GM18505 (cell line): ENCODE measurements around the gene POU1F1.
A peak's percentile ranks its signal among the peaks of the same experiment; 100 is the strongest.
"Not testable (repeated sequence)": the region's sequence is repeated elsewhere in the genome, so short reads cannot be mapped to it uniquely, and the experiment has no call there.

ENCODE experiments used
- ATAC-seq: cut with Tn5 transposase; IDR thresholded peaks from one replicate; pipeline ENCODE4 v1.9.1; 2021; ENCODE audit not compliant: unreplicated experiment
- POLR2A ChIP-seq: IDR thresholded peaks from 4 replicates; pipeline ENCODE4 v1.6.1; 2011; ENCODE audit warnings: borderline replicate concordance; ENCODE audit not compliant: insufficient read depth, insufficient read length; ENCODE audit errors: extremely low read depth

Gene POU1F1

DNA sequence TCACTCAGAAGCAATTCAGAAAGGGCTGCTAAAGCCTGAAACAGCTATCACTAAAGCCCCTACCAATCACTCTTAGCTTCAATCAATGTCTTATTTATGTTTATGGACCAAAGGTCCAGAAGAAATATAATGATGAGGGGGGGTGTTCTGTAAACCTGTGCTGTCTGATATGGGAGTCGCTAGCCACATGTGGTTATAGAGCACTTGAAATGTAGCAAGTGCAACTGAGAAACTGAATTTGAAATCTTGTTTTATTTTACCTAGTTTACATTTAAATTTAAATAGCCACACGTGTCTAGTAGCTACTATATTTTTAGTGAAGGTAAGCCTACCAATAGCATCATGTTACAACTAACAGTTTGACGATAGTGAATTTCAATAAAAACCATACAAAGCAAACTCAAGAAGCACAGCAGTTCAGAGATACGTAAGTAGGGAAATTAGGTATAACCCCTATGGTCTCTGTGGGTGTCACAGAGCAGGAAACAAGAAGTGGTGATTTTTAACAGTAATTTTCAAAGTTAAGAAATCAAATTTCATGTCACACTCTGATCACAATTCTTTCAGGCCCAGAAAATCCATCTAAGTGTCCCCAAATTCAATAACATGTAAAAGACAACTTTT is 3.6 kb downstream of the POU1F1 start:
- ATAC-seq = peak; percentile 81

DNA sequence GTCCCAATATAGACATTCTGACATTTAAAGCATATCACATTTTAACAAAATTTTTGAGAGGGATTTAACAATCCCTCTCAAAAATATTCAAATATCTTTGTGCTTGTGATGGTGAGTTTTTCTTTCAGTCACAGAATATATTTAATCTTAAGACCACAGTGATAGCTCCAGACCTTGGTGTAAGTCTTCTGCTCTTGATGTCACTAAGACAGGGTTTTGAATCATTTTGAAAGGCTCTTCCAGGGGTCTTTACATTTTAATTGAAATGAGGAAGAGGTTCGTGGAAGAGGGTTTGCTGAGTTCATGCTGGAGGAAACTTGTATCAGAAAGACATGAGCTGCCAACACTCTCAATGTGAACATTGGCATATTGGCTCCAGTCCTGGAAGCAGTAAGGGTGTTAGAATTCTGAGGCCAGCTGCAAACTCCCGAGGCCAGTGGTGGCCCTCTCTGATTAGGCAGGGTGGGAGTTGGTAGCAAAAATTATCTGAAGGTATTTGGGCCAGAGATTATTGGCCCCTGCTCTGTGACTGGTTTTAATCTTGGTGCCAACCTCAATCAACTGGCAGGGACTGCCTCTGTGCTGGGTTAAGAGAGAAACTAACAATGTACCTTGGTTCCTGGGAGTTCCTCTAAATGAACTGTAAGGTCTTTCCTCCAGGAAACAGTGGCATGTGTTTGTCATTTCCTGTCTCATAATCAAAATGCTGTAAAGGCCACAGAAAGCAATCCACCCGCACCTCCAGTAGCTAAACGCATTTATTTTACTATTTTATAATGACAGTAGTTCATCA is 5.3 kb downstream of the POU1F1 start:
- TF ChIP-seq POLR2A = no peak
- ATAC-seq = no peak

More for the DNA sequence above, 3.6 kb downstream of the POU1F1 start:
- no peak for TF ChIP-seq POLR2A

DNA sequence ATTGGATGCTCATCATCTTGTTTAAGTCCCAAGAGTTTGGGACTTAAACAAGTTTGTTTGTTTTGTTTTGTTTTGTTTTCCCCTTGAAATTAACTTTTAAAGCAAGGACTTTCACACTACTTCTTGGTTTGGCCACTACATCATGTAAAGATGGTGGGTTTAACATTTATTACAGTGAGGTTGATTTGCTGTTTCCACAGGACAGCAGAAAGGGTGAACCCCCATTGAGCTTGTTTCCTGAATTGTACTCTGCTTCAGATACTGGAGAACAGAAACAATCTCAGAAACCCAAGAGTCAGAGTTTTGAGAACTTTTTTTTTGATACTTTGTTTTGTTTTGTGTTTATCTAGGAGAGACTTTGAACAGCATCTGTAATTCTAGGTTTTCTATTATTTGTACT is 6.7 kb downstream of the POU1F1 start:
- no peak for TF ChIP-seq POLR2A
- ATAC-seq = no peak

DNA sequence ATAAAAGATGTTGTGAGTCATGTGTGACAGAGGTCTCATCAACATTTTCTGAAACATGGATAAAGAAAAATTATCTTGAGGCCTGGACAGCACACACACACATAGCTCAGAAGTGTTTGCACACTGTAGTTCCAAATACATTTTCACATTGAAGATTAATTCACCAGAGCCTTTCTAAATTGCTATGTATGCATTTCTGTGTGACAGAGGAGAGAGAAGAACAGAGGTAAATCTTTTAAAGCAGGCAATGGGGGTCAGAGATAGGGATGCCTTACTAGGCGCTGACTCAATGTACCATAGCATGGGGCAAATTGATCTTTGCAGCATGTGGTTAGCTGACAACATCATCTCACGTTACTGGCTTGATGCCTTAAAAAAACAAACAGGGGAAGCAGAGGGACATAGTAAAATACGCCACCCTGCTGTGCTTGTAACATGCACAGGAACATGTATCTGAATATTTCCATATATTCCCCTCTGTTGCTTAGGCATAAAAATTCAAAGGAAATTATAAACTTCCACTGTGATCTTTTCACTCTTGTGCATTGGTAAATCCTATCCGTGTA is 7.7 kb downstream of the POU1F1 start:
- TF ChIP-seq POLR2A = no peak
- ATAC-seq = no peak

DNA sequence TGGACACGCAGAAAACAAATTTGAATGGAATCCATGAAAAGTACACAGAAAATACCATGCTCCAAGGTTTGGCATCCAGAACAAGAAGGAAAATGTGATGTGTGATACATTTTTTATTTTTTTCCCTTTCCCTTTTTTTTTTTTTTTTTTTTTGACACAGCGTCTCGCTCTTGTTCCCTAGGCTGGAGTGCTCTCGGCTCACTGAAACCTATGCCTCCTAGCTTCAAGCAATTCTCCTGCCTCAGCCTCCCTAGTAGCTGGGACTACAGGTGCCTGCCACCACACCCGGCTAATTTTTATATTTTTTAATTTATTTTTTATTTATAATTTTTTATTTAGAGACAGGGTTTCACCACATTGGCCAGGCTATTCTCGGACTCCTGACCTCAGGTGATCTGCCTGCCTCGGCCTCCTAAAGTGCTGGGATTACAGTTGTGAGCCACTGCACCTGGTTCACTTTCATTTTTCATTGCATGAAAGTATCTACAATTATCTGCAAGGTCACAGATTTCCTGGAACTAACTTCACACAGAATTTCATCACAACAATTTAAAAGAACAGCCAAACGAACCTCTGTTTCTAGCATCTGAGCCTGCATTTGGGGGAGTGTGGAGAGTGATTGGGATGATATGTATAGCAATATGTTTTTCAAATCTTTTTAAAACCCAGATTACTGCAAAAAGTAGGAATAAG is 8.3 kb downstream of the POU1F1 start:
- TF ChIP-seq POLR2A = no peak
- ATAC-seq = no peak

DNA sequence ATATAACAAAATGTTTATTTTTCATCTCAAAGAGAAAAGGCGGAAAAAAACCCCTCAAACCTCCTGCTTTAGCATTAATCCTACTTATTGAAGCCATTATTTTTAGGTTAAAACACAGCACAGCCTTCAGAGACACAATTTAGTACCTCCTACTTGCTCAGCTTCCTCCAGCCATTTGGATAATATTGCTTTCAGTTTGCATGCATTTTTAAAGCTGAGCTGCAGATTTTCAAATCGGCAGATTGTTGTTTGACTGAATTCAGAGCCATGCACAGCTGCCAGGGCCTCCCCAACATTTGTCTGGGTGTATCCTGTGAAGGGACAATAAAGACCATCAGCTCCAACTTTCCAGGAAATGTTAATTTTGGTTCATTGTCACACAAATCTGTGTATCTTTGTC is 14.5 kb downstream of the POU1F1 start:
- TF ChIP-seq POLR2A = no peak
- ATAC-seq = no peak

DNA sequence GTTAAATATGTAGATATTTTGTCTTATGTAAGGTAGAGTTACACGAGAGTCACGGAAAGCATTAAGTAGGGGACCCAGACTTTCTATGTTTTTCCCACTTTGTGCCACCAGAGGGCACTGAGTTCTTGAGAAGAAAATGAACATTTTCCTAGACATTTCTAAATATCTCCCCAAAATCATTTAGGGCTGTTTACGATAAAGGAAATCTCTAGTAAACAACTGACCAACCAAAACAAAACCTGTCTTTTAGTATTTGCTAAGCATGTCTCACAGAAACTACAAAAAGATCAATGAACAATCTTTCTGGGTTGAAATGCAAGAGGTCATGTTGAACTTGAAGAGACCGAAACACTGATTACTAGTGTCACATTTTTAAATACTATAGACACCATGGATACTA is 16.1 kb downstream of the POU1F1 start:
- no peak for TF ChIP-seq POLR2A
- ATAC-seq = peak; percentile 70

DNA sequence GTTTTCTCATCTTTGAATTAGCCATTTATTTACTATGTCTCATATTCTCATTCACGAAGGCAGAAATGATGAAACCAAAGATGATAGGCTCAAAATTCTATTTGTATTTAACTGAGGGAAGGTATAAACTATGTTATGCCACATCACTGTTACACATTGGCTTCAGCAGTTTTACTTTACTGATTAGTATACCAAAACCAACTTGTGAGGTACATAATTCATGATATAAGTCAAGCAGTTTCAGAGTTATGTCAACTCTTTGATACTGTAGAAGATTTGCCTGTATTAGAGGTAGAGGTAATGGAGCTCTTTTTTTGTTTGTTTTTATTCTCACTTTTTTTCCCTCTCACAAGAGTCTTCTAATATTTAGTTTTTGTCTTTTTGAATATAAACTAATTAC is 26.4 kb downstream of the POU1F1 start:
- TF ChIP-seq POLR2A = no peak
- ATAC-seq = no peak

DNA sequence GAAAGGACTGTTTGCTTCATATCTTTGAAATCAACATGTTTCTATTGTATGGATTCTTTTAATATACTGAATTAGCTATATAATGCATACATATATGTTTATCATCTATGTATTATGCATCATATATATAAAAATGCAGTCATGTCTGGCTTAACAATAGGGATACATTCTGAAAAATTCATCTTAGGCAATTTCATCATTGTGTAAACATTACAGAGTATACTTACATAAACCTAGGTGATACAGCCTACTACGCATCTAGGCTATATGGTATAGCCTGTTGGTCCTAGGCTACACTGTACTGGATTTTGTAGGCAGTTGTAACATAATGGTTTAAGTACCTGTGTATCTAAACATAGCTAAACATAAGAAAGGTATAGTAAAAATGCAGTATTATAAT is 27.6 kb downstream of the POU1F1 start:
- ATAC-seq = no peak
- no peak for TF ChIP-seq POLR2A

DNA sequence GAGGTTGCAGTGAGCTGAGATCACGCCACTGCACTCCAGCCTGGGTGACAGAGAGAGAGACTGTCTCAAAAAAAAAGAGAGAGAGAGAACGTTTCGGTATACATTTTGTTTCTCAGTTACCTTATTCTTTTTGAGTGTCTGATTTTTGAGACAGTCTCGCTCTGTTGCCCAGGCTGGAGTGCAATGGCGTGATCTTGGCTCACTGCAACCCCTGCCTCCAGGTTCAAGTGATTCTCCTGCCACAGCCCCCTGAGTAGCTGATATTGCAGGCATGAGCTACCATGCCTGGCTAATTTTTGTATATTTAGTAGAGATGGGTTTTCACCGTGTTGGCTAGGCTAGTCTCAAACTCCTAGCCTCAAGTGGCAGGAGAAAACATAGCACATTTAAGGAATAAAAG is 28.2 kb downstream of the POU1F1 start:
- ATAC-seq = not testable (repeated sequence)

DNA sequence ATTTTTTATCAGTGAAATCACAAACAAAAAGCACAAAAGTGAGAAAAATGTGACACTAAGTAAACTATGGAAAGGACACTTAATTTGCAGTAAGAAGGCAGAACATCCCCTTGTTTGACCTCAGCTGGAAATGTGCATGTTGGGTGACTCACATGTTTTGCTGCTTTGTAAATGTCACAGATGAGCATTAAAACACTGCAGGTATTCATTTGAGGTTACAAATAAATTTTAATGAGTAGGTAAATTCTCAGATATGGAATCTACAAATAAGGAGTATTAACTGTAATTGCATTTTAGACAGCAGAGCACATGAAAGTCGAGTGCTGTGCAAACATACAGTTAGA is 29.0 kb downstream of the POU1F1 start:
- no peak for ATAC-seq
- no peak for TF ChIP-seq POLR2A

DNA sequence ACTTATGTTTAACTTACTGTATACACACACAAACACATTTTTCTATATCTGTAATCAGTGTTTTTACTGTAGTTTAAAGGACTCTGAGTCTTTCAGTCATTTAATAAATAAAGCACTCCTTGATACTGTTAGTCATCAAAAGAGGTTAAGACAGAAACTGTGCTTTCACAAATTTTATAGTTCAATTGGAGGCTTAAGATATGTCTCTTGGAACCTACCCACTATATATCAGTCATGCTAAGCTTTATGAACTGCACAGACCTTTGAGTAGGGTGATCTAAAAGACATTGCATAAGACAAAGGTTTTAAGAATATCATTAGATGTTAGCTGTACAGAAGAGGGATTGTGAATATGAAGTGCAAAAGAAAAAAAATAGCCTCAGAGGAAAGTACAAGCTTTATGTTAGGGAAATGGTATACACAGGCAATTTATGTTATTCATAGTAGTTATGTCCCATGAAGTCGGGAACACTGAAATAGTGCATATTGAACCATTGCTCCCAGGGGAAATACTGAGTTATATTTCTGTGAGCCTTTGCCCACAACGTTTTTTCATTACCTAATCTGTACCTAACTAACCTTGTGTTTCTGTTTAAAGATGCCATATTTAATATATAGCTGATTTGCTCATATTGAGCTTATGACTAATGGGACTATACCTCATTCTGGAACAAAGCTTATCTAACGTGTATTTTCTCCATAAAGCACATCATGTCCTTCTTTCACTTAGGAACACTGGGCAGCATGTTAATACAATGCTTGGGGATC is 29.5 kb downstream of the POU1F1 start:
- TF ChIP-seq POLR2A = no peak
- ATAC-seq = no peak

DNA sequence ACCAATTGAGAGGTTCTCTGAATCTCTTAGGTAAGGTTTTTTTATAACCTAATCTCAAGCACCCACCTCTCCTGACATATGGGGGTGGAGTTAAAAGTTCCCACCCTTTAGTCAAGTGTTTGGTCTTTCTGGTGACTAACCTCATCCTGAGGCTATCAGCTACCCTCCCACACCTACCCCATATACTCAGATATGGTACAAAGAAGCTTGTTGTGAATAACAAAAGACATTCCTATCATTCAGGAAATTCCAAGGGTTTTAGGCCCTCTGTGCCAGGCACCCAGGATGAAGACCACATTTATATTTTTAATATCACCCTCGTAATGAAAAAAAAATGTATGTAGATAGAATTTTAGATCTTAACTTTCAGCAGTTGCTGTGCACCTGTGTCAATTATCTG is 40.3 kb downstream of the POU1F1 start:
- ATAC-seq = no peak
- no peak for TF ChIP-seq POLR2A
